NCI-H345 (cell line): ENCODE results near the gene KIF26A.
A peak's percentile ranks its signal among the peaks of the same experiment; 100 is the strongest.

Experiments used
- DNase-seq: peaks from one replicate; lab custom pipeline; 2025; lab: John Stamatoyannopoulos, UW

KIF26A gene

GRCh38 chr14:104223101-104224041 lies 85.0 kb downstream of the KIF26A start:
- DNase-seq = peak; percentile 65

- DNase-seq = no peak
Measured at GRCh38 chr14:104224131-104224505, 85.7 kb downstream of the KIF26A start.

GRCh38 chr14:104224506-104225277 lies 86.3 kb downstream of the KIF26A start:
- peak; percentile 59 for DNase-seq

GRCh38 chr14:104225278-104226190 lies 87.1 kb downstream of the KIF26A start:
- peak; percentile 90 for DNase-seq

- DNase-seq = no peak
Measured at GRCh38 chr14:104226421-104227383, 88.3 kb downstream of the KIF26A start.

GRCh38 chr14:104227806-104228205 lies 89.4 kb downstream of the KIF26A start:
- no peak for DNase-seq

- DNase-seq = no peak
Measured at GRCh38 chr14:104228221-104228620, 89.8 kb downstream of the KIF26A start.

GRCh38 chr14:104228716-104229533 lies 90.5 kb downstream of the KIF26A start:
- DNase-seq = no peak

GRCh38 chr14:104229534-104230055 lies 91.2 kb downstream of the KIF26A start:
- DNase-seq = no peak

- DNase-seq = no peak
Measured at GRCh38 chr14:104230119-104230815, 91.9 kb downstream of the KIF26A start.
